ENCODE measurements around the gene SPATA20.

Gene SPATA20

GRCh38 chr17:50579399-50579798, 32.4 kb downstream of the SPATA20 start:
- DNase-seq (ENCODE audit: low spot score): no peak

DNA sequence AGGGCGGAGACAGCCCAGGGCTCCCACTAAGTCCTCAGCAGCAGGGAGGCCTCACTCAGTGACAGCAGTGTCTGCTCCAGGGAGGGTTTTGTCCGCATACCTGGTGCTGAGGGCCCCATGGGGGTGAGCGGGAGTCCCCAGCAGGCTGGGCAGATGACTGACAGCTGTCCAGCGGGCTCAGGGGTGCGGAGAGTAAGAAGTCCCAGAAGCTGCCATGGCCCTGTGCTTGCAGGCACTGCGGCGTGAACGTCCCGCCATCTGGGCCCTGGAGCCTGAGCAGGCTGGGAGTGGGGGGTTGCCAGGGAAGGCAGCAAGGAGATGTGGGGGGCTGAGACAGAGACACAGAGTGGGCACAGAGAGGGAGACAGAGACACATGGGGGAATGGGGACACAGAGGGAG, 33.7 kb downstream of the SPATA20 start:
- DNase-seq (ENCODE audit: low spot score): no peak

GRCh38 chr17:50581316-50581715, 34.3 kb downstream of the SPATA20 start:
- DNase-seq (ENCODE audit: low spot score): no peak

GRCh38 chr17:50582741-50583140, 35.8 kb downstream of the SPATA20 start:
- no peak for DNase-seq (ENCODE audit: low spot score)

DNA sequence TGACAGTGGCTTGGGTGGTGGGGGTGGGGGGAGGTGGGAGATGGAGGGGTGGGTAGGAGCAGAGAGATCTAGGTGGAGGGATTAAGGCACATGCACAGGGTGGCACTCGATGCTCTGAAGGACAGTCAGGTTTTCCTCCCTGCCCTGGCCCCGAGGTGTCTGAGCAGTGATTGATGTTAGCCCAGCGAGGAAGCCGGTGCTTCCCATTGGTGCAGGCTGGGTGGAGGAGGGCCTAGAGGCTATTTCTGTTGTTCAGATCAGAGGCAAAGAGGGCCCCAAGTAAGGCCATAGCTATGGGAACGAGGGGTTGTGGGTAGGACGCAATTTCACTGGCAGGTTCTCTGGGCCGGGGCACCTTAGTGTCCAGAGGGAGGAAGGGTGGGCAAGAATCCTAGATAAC, 36.7 kb downstream of the SPATA20 start:
- DNase-seq (ENCODE audit: low spot score): no peak

DNA sequence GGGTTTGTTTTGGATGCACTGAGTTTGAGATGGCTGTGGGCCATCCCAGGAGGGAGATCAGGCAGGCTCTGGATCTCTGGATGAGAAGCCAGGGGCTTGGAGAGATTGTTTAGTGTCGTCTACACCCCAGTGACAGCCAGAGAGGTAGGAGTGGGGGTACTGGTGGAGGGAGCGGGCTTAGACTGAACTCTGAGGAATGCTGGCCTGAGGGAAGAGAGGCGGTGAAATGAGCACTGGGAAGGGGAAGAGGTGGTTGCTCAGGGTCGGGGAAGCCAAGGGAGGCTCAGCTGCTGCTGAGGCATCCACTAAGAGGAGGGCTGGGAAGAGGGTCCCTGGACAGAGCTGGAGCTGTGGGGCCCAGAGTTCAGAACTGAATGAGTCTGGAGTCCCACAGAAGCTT, 37.1 kb downstream of the SPATA20 start:
- DNase-seq (ENCODE audit: low spot score): no peak

DNA sequence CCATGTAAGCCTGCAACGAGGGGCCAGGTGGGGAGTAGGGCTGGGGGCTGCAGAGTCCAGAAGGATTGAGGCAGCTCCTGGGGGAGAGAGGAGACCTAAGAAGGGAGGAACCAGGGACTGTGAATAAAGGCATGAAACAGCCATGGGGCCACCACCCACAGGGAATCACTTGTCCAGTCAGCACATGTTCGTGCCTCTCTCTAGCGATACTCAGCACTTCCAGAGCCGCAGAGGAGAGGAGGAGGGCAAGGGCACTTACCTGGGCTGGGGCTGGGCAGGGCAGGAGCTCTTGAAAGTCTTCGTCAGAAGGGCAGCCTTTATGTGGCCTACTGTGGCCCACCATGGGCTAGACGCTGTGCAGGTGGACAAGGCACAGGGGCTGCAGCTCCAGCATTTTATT, 37.8 kb downstream of the SPATA20 start:
- no peak for DNase-seq (ENCODE audit: low spot score)

DNA sequence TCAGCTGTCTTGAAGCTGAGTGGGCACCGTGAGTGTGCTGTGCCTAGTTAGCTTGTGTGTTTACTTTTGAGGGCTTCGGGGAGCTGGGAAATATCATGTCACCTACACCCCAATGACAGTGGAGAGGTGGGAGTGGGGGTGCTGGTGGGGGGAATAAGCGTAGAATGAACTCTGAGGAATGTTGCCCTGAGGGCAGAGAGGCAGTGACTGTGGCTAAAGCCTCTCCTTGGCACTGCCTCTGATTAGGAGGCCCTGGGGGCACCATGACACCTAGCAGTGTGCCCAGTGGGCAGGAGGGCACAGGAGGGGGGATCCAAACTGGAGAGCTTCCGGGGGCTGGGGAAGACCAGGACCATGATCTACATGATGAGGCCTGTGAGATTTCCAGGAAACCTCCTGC, 38.4 kb downstream of the SPATA20 start:
- no peak for DNase-seq (ENCODE audit: low spot score)

GRCh38 chr17:50585891-50586290, 38.9 kb downstream of the SPATA20 start:
- no peak for DNase-seq (ENCODE audit: low spot score)

DNA sequence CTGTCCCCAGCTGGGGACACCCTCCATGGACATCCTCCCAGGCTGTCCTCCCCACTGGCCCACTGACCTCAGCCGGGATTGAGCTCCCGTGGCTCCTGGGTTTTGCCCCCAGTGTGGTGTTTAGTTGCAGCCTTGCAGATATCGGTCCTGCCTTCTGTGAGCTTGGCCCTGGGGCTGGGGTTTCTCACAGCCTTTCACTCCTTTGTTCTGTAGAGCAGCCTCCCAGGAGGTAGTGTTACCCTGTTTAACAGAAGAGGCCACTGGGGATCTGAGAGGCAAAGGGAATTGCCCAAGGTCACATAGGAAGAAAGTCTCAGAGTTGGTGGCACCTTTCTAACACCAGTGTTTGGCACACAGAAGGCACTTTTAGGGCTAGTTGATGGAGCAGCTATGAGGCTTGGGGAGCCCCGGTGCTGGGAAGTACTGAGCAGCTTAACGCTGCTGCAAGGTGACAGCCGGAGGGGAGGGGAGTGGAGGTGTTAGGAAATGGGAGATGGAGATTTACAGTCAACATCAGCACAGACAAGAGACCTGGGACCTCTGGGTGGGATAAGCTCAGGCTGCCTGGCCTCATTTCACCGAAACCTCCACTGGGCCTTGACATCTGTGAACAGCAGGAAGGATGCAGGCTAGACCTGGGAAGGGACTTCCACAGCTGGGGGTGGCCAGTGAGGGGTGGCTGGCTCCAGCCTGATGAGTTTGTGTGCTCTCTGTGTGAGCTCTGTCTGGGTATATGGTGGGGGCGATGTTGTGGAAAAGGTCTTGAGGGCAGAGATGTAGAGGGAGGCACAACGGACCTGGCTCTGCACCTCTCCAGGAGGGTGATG, 39.7 kb downstream of the SPATA20 start:
- DNase-seq (ENCODE audit: low spot score): no peak

GRCh38 chr17:50587571-50587970, 40.6 kb downstream of the SPATA20 start:
- no peak for DNase-seq (ENCODE audit: low spot score)

GRCh38 chr17:50588391-50589049, 41.5 kb downstream of the SPATA20 start:
- DNase-seq (ENCODE audit: low spot score): no peak

DNA sequence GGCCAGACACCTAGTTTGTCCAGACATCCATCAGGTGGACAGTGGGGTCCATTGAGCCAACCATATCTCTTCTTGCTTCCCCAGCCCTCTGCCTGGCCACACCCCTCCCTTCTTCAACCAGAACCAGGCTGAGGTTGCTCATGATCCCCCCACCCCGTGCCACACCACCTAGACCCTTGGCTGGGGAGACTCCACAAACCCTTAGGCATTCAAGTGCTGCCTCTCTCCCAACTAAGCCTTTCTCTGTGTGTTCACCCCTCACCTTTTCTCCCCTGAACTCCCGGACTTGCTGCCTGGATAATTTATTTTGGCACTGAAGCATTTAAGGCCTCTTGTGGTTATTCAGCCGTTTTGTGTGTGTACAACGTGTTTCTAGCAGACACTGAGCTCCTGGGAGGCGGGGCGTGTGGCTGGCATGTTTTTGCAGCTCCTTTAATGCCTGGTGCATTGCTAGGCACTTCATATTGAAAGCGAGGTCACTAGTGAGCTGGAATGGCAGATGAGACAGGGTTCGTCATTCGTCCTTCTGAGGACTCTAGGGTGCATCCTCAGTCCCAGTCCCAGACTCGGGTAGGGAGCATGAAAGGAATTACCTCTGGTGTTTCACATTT, 42.2 kb downstream of the SPATA20 start:
- no peak for DNase-seq (ENCODE audit: low spot score)

DNA sequence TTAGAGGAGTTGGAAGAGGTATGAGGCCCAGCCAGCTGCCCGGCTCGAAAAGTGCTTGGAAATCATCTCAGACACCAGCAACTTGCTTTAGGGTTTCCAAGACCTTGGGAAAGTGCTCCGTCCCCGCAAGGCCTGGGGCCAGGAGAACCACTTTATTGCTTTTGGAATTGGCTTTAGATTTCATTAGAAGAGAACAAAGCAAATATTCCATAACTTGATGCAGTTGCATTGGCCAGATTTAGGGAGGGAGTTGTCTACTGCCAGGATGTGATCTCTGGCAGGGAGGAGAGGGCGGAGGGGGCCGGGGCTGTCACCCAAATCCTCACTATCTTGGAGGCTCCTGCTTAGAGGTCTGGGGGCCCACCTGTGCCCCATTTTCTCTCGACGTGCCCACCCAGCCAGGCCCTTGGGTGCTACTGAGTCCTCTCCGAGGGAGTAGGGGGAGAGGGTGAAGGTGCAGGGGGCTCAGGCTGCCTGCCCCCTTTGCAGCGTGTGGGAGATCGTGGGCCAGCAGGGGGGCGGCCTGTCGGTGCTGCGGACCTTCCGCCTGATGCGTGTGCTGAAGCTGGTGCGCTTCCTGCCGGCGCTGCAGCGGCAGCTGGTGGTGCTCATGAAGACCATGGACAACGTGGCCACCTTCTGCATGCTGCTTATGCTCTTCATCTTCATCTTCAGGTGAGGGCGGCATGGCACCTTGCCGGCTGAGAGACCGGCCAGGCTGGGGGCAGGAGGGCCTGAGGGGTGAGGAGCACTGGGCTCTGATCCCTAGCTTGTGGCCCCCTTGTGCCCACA, 44.2 kb downstream of the SPATA20 start:
- no peak for DNase-seq (ENCODE audit: low spot score)

GRCh38 chr17:50593321-50593720, 46.3 kb downstream of the SPATA20 start:
- DNase-seq (ENCODE audit: low spot score): no peak

DNA sequence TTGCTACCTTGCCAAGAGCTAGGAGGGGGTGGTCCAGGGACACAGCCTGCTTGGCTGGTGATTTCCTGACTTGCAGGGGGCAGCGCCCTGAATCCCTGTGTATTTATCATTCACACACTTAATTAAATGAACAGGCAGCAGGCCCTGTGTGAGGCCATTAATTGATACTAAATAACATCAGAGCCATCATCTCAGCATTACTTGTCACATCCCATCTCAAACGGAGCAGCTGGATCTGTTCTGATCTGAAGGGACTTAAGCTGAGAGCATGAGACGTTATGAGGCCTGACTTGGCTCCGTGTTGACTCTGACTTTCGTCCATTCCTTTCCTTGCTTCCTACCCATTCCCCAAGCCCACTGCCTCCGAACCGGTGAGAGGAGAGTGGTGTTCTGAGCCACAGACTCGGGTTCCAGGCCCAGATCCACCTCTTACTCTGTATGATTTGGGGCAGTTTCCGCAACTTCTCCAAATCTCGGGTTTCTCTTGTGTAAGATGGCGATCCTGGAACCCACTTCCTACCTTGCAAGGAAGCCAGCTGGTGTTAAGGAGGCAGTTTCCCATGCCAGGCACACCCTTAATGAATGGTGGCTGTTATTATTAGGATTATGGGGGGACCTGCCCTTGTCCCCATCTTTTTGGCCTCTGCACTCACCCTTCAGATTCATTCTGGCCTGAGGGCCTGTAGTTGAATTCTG, 47.3 kb downstream of the SPATA20 start:
- DNase-seq (ENCODE audit: low spot score): no peak

DNA sequence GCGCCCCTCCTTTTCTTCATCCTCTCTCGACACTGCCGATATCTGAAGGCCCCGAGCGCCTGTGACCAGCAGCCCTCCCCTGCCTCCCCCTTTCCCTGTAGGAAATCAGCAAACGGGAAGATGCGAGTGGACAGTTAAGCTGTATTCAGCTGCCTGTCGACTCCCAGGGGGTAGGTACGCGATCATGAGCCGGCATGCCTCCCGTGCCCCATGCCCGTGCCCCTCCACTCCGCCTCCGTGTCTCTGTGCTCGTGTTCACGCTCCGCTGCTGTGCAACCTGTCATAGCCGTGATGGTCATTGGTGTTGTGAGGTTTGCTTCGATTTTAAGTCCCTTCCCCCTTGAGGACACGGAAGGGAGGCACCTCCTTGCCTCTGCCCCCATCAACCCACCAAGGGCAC, 47.9 kb downstream of the SPATA20 start:
- DNase-seq (ENCODE audit: low spot score): no peak

DNA sequence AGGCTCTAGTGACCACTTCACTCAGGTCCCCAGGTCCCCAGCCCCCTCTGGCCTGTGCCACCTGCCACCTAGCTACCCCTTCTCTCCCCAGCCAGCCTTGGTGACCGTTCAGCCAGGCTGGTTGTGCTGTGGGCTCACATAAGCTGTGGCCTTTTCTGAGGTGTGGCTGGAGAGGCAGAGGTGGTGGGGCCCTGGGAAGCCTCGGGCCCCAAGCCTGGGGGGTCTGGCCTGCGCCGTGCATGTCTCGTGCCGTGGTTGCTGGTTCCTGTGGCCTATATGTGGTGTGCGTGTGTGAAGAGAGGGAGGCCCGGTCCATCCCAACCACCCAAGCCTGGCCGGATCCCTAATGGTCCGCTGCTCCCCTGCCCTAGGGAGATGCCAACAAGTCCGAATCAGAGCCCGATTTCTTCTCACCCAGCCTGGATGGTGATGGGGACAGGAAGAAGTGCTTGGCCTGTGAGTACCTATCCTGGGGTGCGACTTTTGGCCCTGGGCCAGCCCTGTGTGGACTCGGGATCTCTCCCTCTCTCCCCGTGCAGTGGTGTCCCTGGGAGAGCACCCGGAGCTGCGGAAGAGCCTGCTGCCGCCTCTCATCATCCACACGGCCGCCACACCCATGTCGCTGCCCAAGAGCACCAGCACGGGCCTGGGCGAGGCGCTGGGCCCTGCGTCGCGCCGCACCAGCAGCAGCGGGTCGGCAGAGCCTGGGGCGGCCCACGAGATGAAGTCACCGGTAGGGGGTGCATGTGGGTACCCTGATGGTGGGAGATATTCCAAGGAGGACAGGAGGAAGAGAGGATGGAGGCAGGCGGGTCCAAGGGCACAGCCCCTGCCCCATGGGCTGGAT, 49.4 kb downstream of the SPATA20 start:
- DNase-seq (ENCODE audit: low spot score): no peak

DNA sequence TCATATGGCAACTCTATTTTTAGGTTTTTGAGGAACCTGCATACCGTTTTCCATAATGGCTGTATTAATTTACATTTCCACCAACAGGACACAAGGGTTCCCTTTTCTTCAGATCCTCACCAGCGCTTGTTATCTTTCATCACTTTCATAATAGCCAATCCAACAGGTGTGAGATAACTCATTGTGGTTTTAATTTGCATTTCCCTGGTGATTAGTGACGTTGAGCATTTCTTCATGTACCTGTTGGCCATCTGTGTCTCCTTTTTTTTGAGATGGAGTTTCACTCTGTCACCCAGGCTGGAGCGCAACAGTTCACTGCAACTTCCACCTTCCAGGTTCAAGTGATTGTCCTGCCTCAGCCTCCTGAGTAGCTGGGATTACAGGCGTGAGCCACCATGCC, 51.5 kb downstream of the SPATA20 start:
- DNase-seq (ENCODE audit: low spot score): no peak

- DNase-seq (ENCODE audit: low spot score): no peak
Observed at GRCh38 chr17:50599606-50600005, 52.6 kb downstream of the SPATA20 start.

- no peak for DNase-seq (ENCODE audit: low spot score)
Observed at GRCh38 chr17:50601823-50602375, 54.9 kb downstream of the SPATA20 start.

Measured in activated CD4-positive, alpha-beta T cell treated with anti-CD3 and anti-CD28 coated beads, Interleukin-2, Interleukin-4, amounts not matched to agents 100 ng/mL and 50 ng/mL, durations not matched to agents 16 hours and 8 hours (primary cell).